Liver (tissue), 9 donors: ENCODE measurements around the gene RASL11B. TPM values are rescaled to one million over a fixed set of nuclear protein-coding genes. Genes with fewer than 3 reads are reported as not detected.

Experiments used
- DNase-seq: peaks from one replicate; pipeline ENCODE4 v3.0.0-alpha.2; 2017; ENCODE audit warnings: low spot score
- H3K27ac ChIP-seq, 2 donors: one replicate each; pipeline ENCODE4 v1.7.0; 2013; ENCODE audit warnings: inconsistent platforms in 2 of 2, low read length in 2 of 2, control low read depth in 1 of 2, low read depth in 1 of 2, mild to moderate bottlenecking in 1 of 2
- H3K27me3 ChIP-seq, 4 donors: one replicate each; pipeline versions ENCODE4 v1.6.1 to v1.7.0; 2013; ENCODE audit warnings: low read length in 3 of 4, inconsistent platforms in 1 of 4, mild to moderate bottlenecking in 1 of 4, moderate library complexity in 1 of 4; ENCODE audit not compliant: control insufficient read depth in 4 of 4, insufficient read depth in 4 of 4
- H3K36me3 ChIP-seq, 4 donors: one replicate each; pipeline versions ENCODE4 v1.6.1 to v1.7.0; 2013; ENCODE audit warnings: low read length in 3 of 4, mild to moderate bottlenecking in 3 of 4, low read depth in 1 of 4, moderate library complexity in 1 of 4; ENCODE audit not compliant: control insufficient read depth in 4 of 4, insufficient read depth in 3 of 4
- H3K4me1 ChIP-seq, 4 donors: one replicate each; pipeline versions ENCODE4 v1.6.1 to v1.7.0; 2013; ENCODE audit warnings: low read length in 3 of 4, mild to moderate bottlenecking in 3 of 4, moderate library complexity in 1 of 4; ENCODE audit not compliant: control insufficient read depth in 4 of 4, insufficient read depth in 4 of 4
- H3K4me3 ChIP-seq, 3 donors: one replicate each; pipeline versions ENCODE4 v1.6.1 to v1.7.0; 2013; ENCODE audit warnings: low read length in 3 of 3, control low read depth in 1 of 3, low read depth in 1 of 3, mild to moderate bottlenecking in 1 of 3
- H3K9ac ChIP-seq, 2 donors: one replicate each; pipeline ENCODE4 v1.7.0; 2013; ENCODE audit warnings: low read length in 2 of 2, mild to moderate bottlenecking in 2 of 2, moderate library complexity in 2 of 2, control low read depth in 1 of 2, low read depth in 1 of 2
- H3K9me3 ChIP-seq, 4 donors: one replicate each; pipeline versions ENCODE4 v1.6.1 to v1.7.0; 2013; ENCODE audit warnings: low read length in 3 of 4; ENCODE audit not compliant: control insufficient read depth in 4 of 4
- EGR1 ChIP-seq, 2 donors: IDR thresholded peaks; 2 replicates each; pipeline ENCODE4 v1.6.1; 2016 to 2018; ENCODE audit warnings: antibody characterized with exemption in 2 of 2, low read depth in 2 of 2
- FOXA1 ChIP-seq: IDR thresholded peaks from 2 replicates; pipeline ENCODE4 v1.6.1; 2016; ENCODE audit warnings: antibody characterized with exemption
- FOXA2 ChIP-seq: IDR thresholded peaks from 2 replicates; pipeline ENCODE4 v1.6.1; 2016; ENCODE audit warnings: antibody characterized with exemption
- GABPA ChIP-seq, 2 donors: IDR thresholded peaks in 1 of 2; conservative IDR thresholded peaks in 1 of 2; 2 replicates each; pipeline ENCODE4 v1.6.1; 2016; ENCODE audit warnings: antibody characterized with exemption in 2 of 2, mild to moderate bottlenecking in 1 of 2, moderate library complexity in 1 of 2
- HNF4A ChIP-seq, 2 donors: conservative IDR thresholded peaks; 2 replicates each; pipeline ENCODE4 v1.6.1; 2016; ENCODE audit warnings: antibody characterized with exemption in 2 of 2, mild to moderate bottlenecking in 2 of 2
- HNF4G ChIP-seq: IDR thresholded peaks from 2 replicates; pipeline ENCODE4 v1.6.1; 2016; ENCODE audit warnings: antibody characterized with exemption
- JUND ChIP-seq, 2 donors: IDR thresholded peaks; 2 replicates each; pipeline ENCODE4 v1.6.1; 2016; ENCODE audit warnings: antibody characterized with exemption in 2 of 2
- MAX ChIP-seq: IDR thresholded peaks from 2 replicates; pipeline ENCODE4 v1.6.1; 2016; ENCODE audit warnings: antibody characterized with exemption
- RXRA ChIP-seq, 2 donors: IDR thresholded peaks; 2 replicates each; pipeline ENCODE4 v1.6.1; 2017 to 2018; ENCODE audit warnings: antibody characterized with exemption in 2 of 2, mild to moderate bottlenecking in 1 of 2
- YY1 ChIP-seq: IDR thresholded peaks from 2 replicates; pipeline ENCODE4 v1.6.1; 2016; ENCODE audit warnings: antibody characterized with exemption, mild to moderate bottlenecking
- ZBTB33 ChIP-seq: IDR thresholded peaks from 2 replicates; pipeline ENCODE4 v1.6.1; 2016; ENCODE audit warnings: antibody characterized with exemption
- WGBS: extraction: QIAGEN DNeasy Blood & Tissue Kit; methylation state at CpG from one replicate; pipeline ENCODE4 v1.1.7; 2013; 5-methylcytosine and 5-hydroxymethylcytosine counted together
- polyA plus RNA-seq, 2 donors: library from polyadenylated mRNA; stranded (reverse) in 1 of 2; unstranded in 1 of 2; fragments of 200-250 nt in 1 of 2; fragments of >200 nt in 1 of 2; fragmentation: Nextera tagmentation in 1 of 2; extraction: Ambion mirVana in 1 of 2; gene quantifications; one replicate each; pipeline versions ENCODE4 v1.2.1 to v1.2.3, GENCODE V29; 2013 to 2015
- total RNA-seq, 2 donors: library from RNA; depleted of rRNA; stranded (reverse); fragments of >200 nt; gene quantifications; one replicate each; pipeline ENCODE4 v1.2.3, GENCODE V29; 2014
- TF ChIP-seq, protein P1 (sequence below): IDR thresholded peaks from 2 replicates; pipeline ENCODE4 v1.6.1; 2016; ENCODE audit warnings: antibody characterized with exemption
- TF ChIP-seq, protein P2 (sequence below): fragments of 150-350 bp; IDR thresholded peaks from 2 replicates; pipeline ENCODE4 v1.5.1; 2017; ENCODE audit warnings: improper control_type of control experiment, low read depth, low read length; ENCODE audit not compliant: missing input control
- TF ChIP-seq, protein P3 (sequence below): IDR thresholded peaks from 2 replicates; pipeline ENCODE4 v1.6.1; 2016; ENCODE audit warnings: antibody characterized with exemption, mild to moderate bottlenecking
- donor health status: healthy.
- donor health status: healthy.
- donor health status: healthy.
- donor health status: healthy.
- donor health status: healthy.

RASL11B gene
- total and polyA plus RNA-seq, 4 donors = 0.19 to 1.0 (median 0.61) TPM

GRCh38 chr4:52850406-52851124 is 11.6 kb upstream of the RASL11B start:
- H3K4me1 ChIP-seq = no peaks in the 10 kb centered on the region
- H3K9ac ChIP-seq = no peak overlapping the region
- no peak overlapping the region for H3K27ac ChIP-seq
- WGBS = 89% methylated on average over 3 of the region's 3 CpGs
- no peak for DNase-seq
- H3K27me3 ChIP-seq = no peaks in the 10 kb centered on the region
- H3K36me3 ChIP-seq = no peaks in the 10 kb centered on the region
- H3K9me3 ChIP-seq = no peaks in the 10 kb centered on the region
- TF ChIP-seq FOXA1 = no peak
- TF ChIP-seq RXRA (IDR thresholded peaks at IDR 0.05) = no peak
- no peak for TF ChIP-seq FOXA2
- TF ChIP-seq GABPA (IDR thresholded peaks at IDR 0.05 in 1 of 2, conservative IDR thresholded peaks at IDR 0.05 in 1 of 2) = no peak
- TF ChIP-seq MAX = no peak
- no peak for TF ChIP-seq ZBTB33
- TF ChIP-seq, protein P1, sequence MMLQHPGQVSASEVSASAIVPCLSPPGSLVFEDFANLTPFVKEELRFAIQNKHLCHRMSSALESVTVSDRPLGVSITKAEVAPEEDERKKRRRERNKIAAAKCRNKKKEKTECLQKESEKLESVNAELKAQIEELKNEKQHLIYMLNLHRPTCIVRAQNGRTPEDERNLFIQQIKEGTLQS = no peak
- no peak overlapping the region for H3K4me3 ChIP-seq

DNA sequence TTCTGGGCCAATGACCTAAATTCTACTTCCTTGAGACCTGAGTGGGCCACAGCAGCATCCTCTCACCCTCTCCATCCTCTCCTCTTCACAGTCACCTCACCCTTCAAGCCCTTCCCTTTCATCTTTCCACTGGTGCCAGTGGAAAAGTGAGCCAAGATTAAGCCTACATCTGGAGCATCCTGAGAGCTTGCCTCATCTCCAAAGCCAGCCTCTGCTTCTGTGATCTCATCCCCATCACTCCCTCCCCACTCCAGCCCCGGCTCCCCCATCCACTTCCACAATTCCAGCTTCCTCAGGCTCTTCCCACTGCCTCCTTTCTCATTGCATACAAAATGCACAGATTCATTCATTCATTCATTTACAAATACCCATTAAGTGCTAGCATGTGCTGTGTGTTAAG is 10.1 kb upstream of the RASL11B start:
- Histone ChIP-seq H3K9ac (no peak overlapping the region), H3K27me3 (no peaks in the 10 kb centered on the region), H3K36me3 (no peaks in the 10 kb centered on the region), H3K9me3 (peaks cover 0 to 1% (median 0%) of the 10 kb centered on the region in 4 donors), H3K4me1 (no peaks in the 10 kb centered on the region), H3K4me3 (no peak overlapping the region), H3K27ac (no peak overlapping the region)
- WGBS = 82% methylated on average over 1 of the region's 1 CpG
- TF ChIP-seq, protein P1 = no peak
- TF ChIP-seq EGR1 (IDR thresholded peaks at IDR 0.05; ENCODE audit: low read depth in 2 of 2) = no peak
- no peak for TF ChIP-seq GABPA (IDR thresholded peaks at IDR 0.05 in 1 of 2, conservative IDR thresholded peaks at IDR 0.05 in 1 of 2)
- no peak for TF ChIP-seq FOXA1
- TF ChIP-seq YY1 = no peak
- TF ChIP-seq MAX = no peak
- TF ChIP-seq HNF4G = no peak
- no peak for DNase-seq

- H3K27ac ChIP-seq = no peak overlapping the region
- no peak for DNase-seq
- no peak overlapping the region for H3K9ac ChIP-seq
- H3K36me3 ChIP-seq = no peaks in the 10 kb centered on the region
- H3K9me3 ChIP-seq = peaks cover 0 to 4% (median 2%) of the 10 kb centered on the region in 4 donors
- TF ChIP-seq FOXA1 = no peak
- no peak for TF ChIP-seq HNF4A (conservative IDR thresholded peaks at IDR 0.05)
- TF ChIP-seq FOXA2 = no peak
- no peak for TF ChIP-seq JUND (IDR thresholded peaks at IDR 0.05)
- TF ChIP-seq GABPA (IDR thresholded peaks at IDR 0.05 in 1 of 2, conservative IDR thresholded peaks at IDR 0.05 in 1 of 2) = no peak
- TF ChIP-seq RXRA (IDR thresholded peaks at IDR 0.05) = no peak
- TF ChIP-seq, protein P2, sequence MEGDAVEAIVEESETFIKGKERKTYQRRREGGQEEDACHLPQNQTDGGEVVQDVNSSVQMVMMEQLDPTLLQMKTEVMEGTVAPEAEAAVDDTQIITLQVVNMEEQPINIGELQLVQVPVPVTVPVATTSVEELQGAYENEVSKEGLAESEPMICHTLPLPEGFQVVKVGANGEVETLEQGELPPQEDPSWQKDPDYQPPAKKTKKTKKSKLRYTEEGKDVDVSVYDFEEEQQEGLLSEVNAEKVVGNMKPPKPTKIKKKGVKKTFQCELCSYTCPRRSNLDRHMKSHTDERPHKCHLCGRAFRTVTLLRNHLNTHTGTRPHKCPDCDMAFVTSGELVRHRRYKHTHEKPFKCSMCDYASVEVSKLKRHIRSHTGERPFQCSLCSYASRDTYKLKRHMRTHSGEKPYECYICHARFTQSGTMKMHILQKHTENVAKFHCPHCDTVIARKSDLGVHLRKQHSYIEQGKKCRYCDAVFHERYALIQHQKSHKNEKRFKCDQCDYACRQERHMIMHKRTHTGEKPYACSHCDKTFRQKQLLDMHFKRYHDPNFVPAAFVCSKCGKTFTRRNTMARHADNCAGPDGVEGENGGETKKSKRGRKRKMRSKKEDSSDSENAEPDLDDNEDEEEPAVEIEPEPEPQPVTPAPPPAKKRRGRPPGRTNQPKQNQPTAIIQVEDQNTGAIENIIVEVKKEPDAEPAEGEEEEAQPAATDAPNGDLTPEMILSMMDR = no peak
- TF ChIP-seq, protein P3, sequence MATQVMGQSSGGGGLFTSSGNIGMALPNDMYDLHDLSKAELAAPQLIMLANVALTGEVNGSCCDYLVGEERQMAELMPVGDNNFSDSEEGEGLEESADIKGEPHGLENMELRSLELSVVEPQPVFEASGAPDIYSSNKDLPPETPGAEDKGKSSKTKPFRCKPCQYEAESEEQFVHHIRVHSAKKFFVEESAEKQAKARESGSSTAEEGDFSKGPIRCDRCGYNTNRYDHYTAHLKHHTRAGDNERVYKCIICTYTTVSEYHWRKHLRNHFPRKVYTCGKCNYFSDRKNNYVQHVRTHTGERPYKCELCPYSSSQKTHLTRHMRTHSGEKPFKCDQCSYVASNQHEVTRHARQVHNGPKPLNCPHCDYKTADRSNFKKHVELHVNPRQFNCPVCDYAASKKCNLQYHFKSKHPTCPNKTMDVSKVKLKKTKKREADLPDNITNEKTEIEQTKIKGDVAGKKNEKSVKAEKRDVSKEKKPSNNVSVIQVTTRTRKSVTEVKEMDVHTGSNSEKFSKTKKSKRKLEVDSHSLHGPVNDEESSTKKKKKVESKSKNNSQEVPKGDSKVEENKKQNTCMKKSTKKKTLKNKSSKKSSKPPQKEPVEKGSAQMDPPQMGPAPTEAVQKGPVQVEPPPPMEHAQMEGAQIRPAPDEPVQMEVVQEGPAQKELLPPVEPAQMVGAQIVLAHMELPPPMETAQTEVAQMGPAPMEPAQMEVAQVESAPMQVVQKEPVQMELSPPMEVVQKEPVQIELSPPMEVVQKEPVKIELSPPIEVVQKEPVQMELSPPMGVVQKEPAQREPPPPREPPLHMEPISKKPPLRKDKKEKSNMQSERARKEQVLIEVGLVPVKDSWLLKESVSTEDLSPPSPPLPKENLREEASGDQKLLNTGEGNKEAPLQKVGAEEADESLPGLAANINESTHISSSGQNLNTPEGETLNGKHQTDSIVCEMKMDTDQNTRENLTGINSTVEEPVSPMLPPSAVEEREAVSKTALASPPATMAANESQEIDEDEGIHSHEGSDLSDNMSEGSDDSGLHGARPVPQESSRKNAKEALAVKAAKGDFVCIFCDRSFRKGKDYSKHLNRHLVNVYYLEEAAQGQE = no peak
- WGBS = 78% methylated on average over 3 of the region's 3 CpGs
- H3K27me3 ChIP-seq = no peaks in the 10 kb centered on the region
- H3K4me1 ChIP-seq = no peaks in the 10 kb centered on the region
- no peak overlapping the region for H3K4me3 ChIP-seq
Measured at GRCh38 chr4:52852711-52853110, 9.4 kb upstream of the RASL11B start.
